ENCODE data around the gene ZBTB20.

GRCh38 chr3:115018694-115019093 lies 128.4 kb downstream of the ZBTB20 start:
- TF ChIP-seq CTCF (IDR thresholded peaks at IDR 0.05; ENCODE audit: poor library complexity, severe bottlenecking) (no peak), EZH2 (IDR thresholded peaks at IDR 0.05; ENCODE audit: borderline replicate concordance, insufficient read depth, low read length, poor library complexity, severe bottlenecking) (no peak), REST (IDR thresholded peaks at IDR 0.05; ENCODE audit: borderline replicate concordance) (no peak), TAF1 (IDR thresholded peaks at IDR 0.05; ENCODE audit: low read depth) (no peak)

Data from neural cell (in vitro differentiated cells).